Mesenchymal stem cell (in vitro differentiated cells and primary cell): ENCODE data around the gene RAB40C.

Experiments used
- DNase-seq: peaks from one replicate; pipeline ENCODE4 v3.0.0-alpha.2; 2013
- H2AFZ ChIP-seq: one replicate; pipeline ENCODE4 v1.6.1; 2013; ENCODE audit warnings: low read depth, mild to moderate bottlenecking, control low read depth, inconsistent platforms, low read length, moderate library complexity
- H2AK5ac ChIP-seq: 2 replicates; pipeline ENCODE4 v1.6.1; 2013; ENCODE audit warnings: low read length, moderate library complexity, mild to moderate bottlenecking, inconsistent platforms; ENCODE audit not compliant: severe bottlenecking
- H2BK120ac ChIP-seq: one replicate; pipeline ENCODE4 v1.6.1; 2013; ENCODE audit warnings: low read depth, mild to moderate bottlenecking, inconsistent platforms, low read length, moderate library complexity
- H2BK12ac ChIP-seq, 2 experiments: one replicate each; pipeline ENCODE4 v1.6.1; 2013; ENCODE audit warnings: inconsistent platforms in 2 of 2, low read length in 2 of 2, mild to moderate bottlenecking in 2 of 2, moderate library complexity in 2 of 2, control low read depth in 1 of 2
- H2BK15ac ChIP-seq: one replicate; pipeline ENCODE4 v1.6.1; 2013; ENCODE audit warnings: mild to moderate bottlenecking, low read depth, inconsistent platforms; ENCODE audit not compliant: poor library complexity, severe bottlenecking
- H2BK5ac ChIP-seq: 2 replicates; pipeline ENCODE4 v1.6.1; 2013; ENCODE audit warnings: low read depth, mild to moderate bottlenecking, low read length, control low read depth, inconsistent platforms; ENCODE audit not compliant: poor library complexity, severe bottlenecking
- H3K14ac ChIP-seq, 2 experiments: one replicate each; pipeline ENCODE4 v1.6.1; 2013; ENCODE audit warnings: inconsistent platforms in 2 of 2, low read length in 2 of 2, control low read depth in 1 of 2, mild to moderate bottlenecking in 1 of 2, moderate library complexity in 1 of 2
- H3K18ac ChIP-seq, 2 experiments: one replicate each; pipeline ENCODE4 v1.6.1; 2013; ENCODE audit warnings: inconsistent platforms in 2 of 2, low read length in 2 of 2, control low read depth in 1 of 2, low read depth in 1 of 2, mild to moderate bottlenecking in 1 of 2
- H3K23ac ChIP-seq, 2 experiments: one replicate each; pipeline ENCODE4 v1.6.1; 2013; ENCODE audit warnings: inconsistent platforms in 2 of 2, low read length in 2 of 2, mild to moderate bottlenecking in 2 of 2, moderate library complexity in 2 of 2, control low read depth in 1 of 2
- H3K27ac ChIP-seq: 2 replicates; pipeline ENCODE4 v1.5.1; 2013; ENCODE audit warnings: mild to moderate bottlenecking, moderate library complexity, low read length, control low read depth, inconsistent platforms; ENCODE audit not compliant: poor library complexity, severe bottlenecking
- H3K27me3 ChIP-seq, 2 experiments: 2 replicates each; pipeline versions ENCODE4 v1.6.1 to v1.7.0; 2013; ENCODE audit warnings: low read length in 2 of 2, mild to moderate bottlenecking in 2 of 2, moderate library complexity in 2 of 2, control low read depth in 1 of 2, inconsistent platforms in 1 of 2; ENCODE audit not compliant: control insufficient read depth in 1 of 2, insufficient read depth in 1 of 2
- H3K36me3 ChIP-seq, 2 experiments: 2 replicates each; pipeline versions ENCODE4 v1.6.1 to v1.7.0; 2013; ENCODE audit warnings: low read length in 2 of 2, control low read depth in 1 of 2, inconsistent platforms in 1 of 2, low read depth in 1 of 2, mild to moderate bottlenecking in 1 of 2; ENCODE audit not compliant: insufficient read depth in 2 of 2, control insufficient read depth in 1 of 2
- H3K4ac ChIP-seq, 2 experiments: one replicate each; pipeline ENCODE4 v1.6.1; 2013; ENCODE audit warnings: inconsistent platforms in 2 of 2, low read length in 2 of 2, mild to moderate bottlenecking in 2 of 2, moderate library complexity in 2 of 2, control low read depth in 1 of 2, low read depth in 1 of 2
- H3K4me1 ChIP-seq: 2 replicates; pipeline ENCODE4 v1.6.1; 2013; ENCODE audit warnings: low read depth, low read length, control low read depth; ENCODE audit not compliant: control insufficient read depth, insufficient read depth
- H3K4me2 ChIP-seq: 2 replicates; pipeline ENCODE4 v1.6.1; 2013; ENCODE audit warnings: low read length, mild to moderate bottlenecking, inconsistent platforms; ENCODE audit not compliant: poor library complexity, severe bottlenecking
- H3K4me3 ChIP-seq, 2 experiments: 2 replicates each; pipeline versions ENCODE4 v1.5.1 to v1.7.0; 2013; ENCODE audit warnings: low read length in 2 of 2, mild to moderate bottlenecking in 2 of 2, control low read depth in 1 of 2, low read depth in 1 of 2; ENCODE audit not compliant: insufficient read depth in 1 of 2
- H3K79me1 ChIP-seq: replicated peaks from 2 replicates; pipeline ENCODE4 v1.6.1; 2013; ENCODE audit warnings: mild to moderate bottlenecking, control low read depth, low read length, inconsistent platforms; ENCODE audit not compliant: poor library complexity, severe bottlenecking
- H3K9ac ChIP-seq: 2 replicates; pipeline ENCODE4 v1.7.0; 2013; ENCODE audit warnings: mild to moderate bottlenecking, low read length, moderate library complexity
- H3K9me3 ChIP-seq: 2 replicates; pipeline ENCODE4 v1.7.0; 2013; ENCODE audit warnings: mild to moderate bottlenecking, low read length; ENCODE audit not compliant: control insufficient read depth
- H4K8ac ChIP-seq: one replicate; pipeline ENCODE4 v1.6.1; 2013; ENCODE audit warnings: inconsistent platforms, mild to moderate bottlenecking, low read length, moderate library complexity
- H4K91ac ChIP-seq: one replicate; pipeline ENCODE4 v1.6.1; 2013; ENCODE audit warnings: mild to moderate bottlenecking, low read length, inconsistent platforms
- WGBS: methylation state at CpG from one replicate; pipeline ENCODE4 v1.1.7; 2013; ENCODE audit warnings: mixed read lengths; 5-methylcytosine and 5-hydroxymethylcytosine counted together

RAB40C gene

GRCh38 chr16:560204-560700 is 29.6 kb upstream of the RAB40C start, which contains the start of gene PRR35:
Gene PRR35 (plus strand): TSS chr16:560394. CDS start chr16:563295, 2,901 bp downstream.
- Histone ChIP-seq H2AFZ (no peak within 1 kb of the TSS), H3K4me2 (peak within 1 kb of the TSS; percentile 39), H3K27me3 (peaks cover 38 to 46% of the 10 kb centered on the region in 2 experiments), H2AK5ac (no peak within 1 kb of the TSS), H3K9me3 (no peaks in the 10 kb centered on the region), H3K4me3 (no peak within 1 kb of the TSS), H3K14ac (no peak within 1 kb of the TSS), H4K91ac (no peak within 1 kb of the TSS), H2BK15ac (no peak within 1 kb of the TSS), H2BK12ac (no peak within 1 kb of the TSS), H3K4me1 (peaks cover 32% of the 10 kb centered on the region), H3K9ac (no peak within 1 kb of the TSS), H3K4ac (no peak within 1 kb of the TSS), H3K27ac (no peak within 1 kb of the TSS), H3K79me1 (no peaks in the 10 kb centered on the region), H2BK5ac (no peak within 1 kb of the TSS), H3K36me3 (peaks cover 0 to 7% of the 10 kb centered on the region in 2 experiments), H4K8ac (no peak within 1 kb of the TSS), H3K23ac (peak within 1 kb of the TSS in 1 of 2 experiments; percentile 78), H2BK120ac (no peak within 1 kb of the TSS), H3K18ac (no peak within 1 kb of the TSS)
- no peak for DNase-seq
- WGBS: 0% methylated on average over 20 of the region's 84 CpGs

- Histone ChIP-seq H3K4ac (no peak overlapping the region), H3K4me1 (peaks cover 35% of the 10 kb centered on the region), H2AK5ac (no peak overlapping the region), H3K14ac (no peak overlapping the region), H3K27me3 (peaks cover 38 to 46% of the 10 kb centered on the region in 2 experiments), H3K9ac (no peak overlapping the region), H2BK12ac (no peak overlapping the region), H3K36me3 (peaks cover 0 to 4% of the 10 kb centered on the region in 2 experiments), H2BK120ac (no peak overlapping the region), H3K23ac (peak overlapping the region in 1 of 2 experiments; percentile 78), H4K8ac (no peak overlapping the region), H3K27ac (no peak overlapping the region), H2AFZ (no peak overlapping the region), H4K91ac (no peak overlapping the region), H3K79me1 (no peaks in the 10 kb centered on the region), H3K18ac (no peak overlapping the region), H2BK15ac (no peak overlapping the region), H2BK5ac (no peak overlapping the region), H3K4me2 (no peak overlapping the region), H3K4me3 (no peak overlapping the region), H3K9me3 (no peaks in the 10 kb centered on the region)
- no peak for DNase-seq
- WGBS: 55% methylated on average over 28 of the region's 54 CpGs
Measured at GRCh38 chr16:560701-561412, 29.0 kb upstream of the RAB40C start.

- Histone ChIP-seq H4K91ac (no peak overlapping the region), H3K9me3 (no peaks in the 10 kb centered on the region), H2AK5ac (no peak overlapping the region), H3K27ac (no peak overlapping the region), H2AFZ (no peak overlapping the region), H3K4me2 (no peak overlapping the region), H3K79me1 (no peaks in the 10 kb centered on the region), H2BK12ac (no peak overlapping the region), H3K18ac (no peak overlapping the region), H3K27me3 (peaks cover 38 to 46% of the 10 kb centered on the region in 2 experiments), H3K4me3 (no peak overlapping the region), H2BK120ac (no peak overlapping the region), H3K4ac (no peak overlapping the region), H4K8ac (no peak overlapping the region), H3K23ac (no peak overlapping the region), H3K9ac (no peak overlapping the region), H2BK5ac (no peak overlapping the region), H3K36me3 (peaks cover 0 to 4% of the 10 kb centered on the region in 2 experiments), H3K4me1 (peaks cover 40% of the 10 kb centered on the region), H2BK15ac (no peak overlapping the region), H3K14ac (no peak overlapping the region)
- DNase-seq: no peak
- 72% methylated on average over 13 of the region's 15 CpGs for WGBS
Measured at GRCh38 chr16:561413-561794, 28.5 kb upstream of the RAB40C start.

GRCh38 chr16:561957-562938 is 27.6 kb upstream of the RAB40C start:
- Histone ChIP-seq H3K9ac (no peak overlapping the region), H3K14ac (peak overlapping the region in 1 of 2 experiments; percentile 68), H3K4me2 (no peak overlapping the region), H3K4me3 (no peak overlapping the region), H3K18ac (no peak overlapping the region), H3K27me3 (peaks cover 38 to 45% of the 10 kb centered on the region in 2 experiments), H3K23ac (no peak overlapping the region), H3K27ac (no peak overlapping the region), H3K4me1 (peaks cover 48% of the 10 kb centered on the region), H2AFZ (no peak overlapping the region), H3K4ac (no peak overlapping the region), H2AK5ac (no peak overlapping the region), H2BK12ac (no peak overlapping the region), H2BK5ac (no peak overlapping the region), H4K91ac (peak overlapping the region; percentile 70), H3K36me3 (peaks cover 0 to 4% of the 10 kb centered on the region in 2 experiments), H2BK15ac (no peak overlapping the region), H2BK120ac (no peak overlapping the region), H3K79me1 (no peaks in the 10 kb centered on the region), H3K9me3 (no peaks in the 10 kb centered on the region), H4K8ac (no peak overlapping the region)
- 91% methylated on average over 43 of the region's 43 CpGs for WGBS
- no peak for DNase-seq
